KG1 (cell line): Measurements from ENCODE around the gene RBM47.
"Not testable (repeated sequence)": the region's sequence is repeated elsewhere in the genome, so short reads cannot be mapped to it uniquely, and the experiment has no call there.

Experiments used
- DNase-seq: peaks from one replicate; lab custom pipeline; 2025; lab: John Stamatoyannopoulos, UW

The RBM47 gene

GRCh38 chr4:40486534-40486933 is 143.1 kb downstream of the RBM47 start:
- DNase-seq: no peak

- no peak for DNase-seq
Measured at GRCh38 chr4:40484346-40485090, 145.1 kb downstream of the RBM47 start.

- DNase-seq: no peak
Measured at GRCh38 chr4:40482985-40483647, 146.5 kb downstream of the RBM47 start.

GRCh38 chr4:40481977-40482376 is 147.7 kb downstream of the RBM47 start:
- no peak for DNase-seq

GRCh38 chr4:40480291-40480690 is 149.4 kb downstream of the RBM47 start:
- no peak for DNase-seq

- no peak for DNase-seq
Measured at GRCh38 chr4:40479378-40479777, 150.3 kb downstream of the RBM47 start.

GRCh38 chr4:40475609-40476008 is 154.1 kb downstream of the RBM47 start:
- no peak for DNase-seq

- no peak for DNase-seq
Measured at GRCh38 chr4:40473578-40474388, 155.9 kb downstream of the RBM47 start.

- no peak for DNase-seq
Measured at GRCh38 chr4:40471923-40472322, 157.7 kb downstream of the RBM47 start.

- DNase-seq: no peak
Measured at GRCh38 chr4:40466789-40467188, 162.9 kb downstream of the RBM47 start.

- DNase-seq: no peak
Measured at GRCh38 chr4:40462326-40462725, 167.3 kb downstream of the RBM47 start.

GRCh38 chr4:40461879-40462278 is 167.8 kb downstream of the RBM47 start:
- DNase-seq: no peak

GRCh38 chr4:40461062-40461461 is 168.6 kb downstream of the RBM47 start:
- DNase-seq: no peak

GRCh38 chr4:40458683-40459082 is 171.0 kb downstream of the RBM47 start:
- DNase-seq: no peak

- no peak for DNase-seq
Measured at GRCh38 chr4:40458109-40458508, 171.6 kb downstream of the RBM47 start.

GRCh38 chr4:40455340-40455902 is 174.2 kb downstream of the RBM47 start:
- no peak for DNase-seq

GRCh38 chr4:40454816-40455215 is 174.8 kb downstream of the RBM47 start:
- no peak for DNase-seq

GRCh38 chr4:40453912-40454311 is 175.8 kb downstream of the RBM47 start:
- no peak for DNase-seq

- no peak for DNase-seq
Measured at GRCh38 chr4:40448875-40449274, 180.8 kb downstream of the RBM47 start.

GRCh38 chr4:40446839-40447238 is 182.8 kb downstream of the RBM47 start:
- no peak for DNase-seq

GRCh38 chr4:40446261-40446750 is 183.4 kb downstream of the RBM47 start:
- DNase-seq: not testable (repeated sequence)

- DNase-seq: no peak
Measured at GRCh38 chr4:40445671-40446070, 184.0 kb downstream of the RBM47 start.
